ENCODE data around the gene CERS3.

- TF ChIP-seq CTCF (IDR thresholded peaks at IDR 0.05) = no peak
- TF ChIP-seq POLR2A (IDR thresholded peaks at IDR 0.05) = no peak
Observed at GRCh38 chr15:100430411-100430810, 98.3 kb downstream of the CERS3 start.

Measured in vagina (tissue), 2 donors.